ENCODE measurements around the gene PRKN. TPM values are rescaled to one million over a fixed set of nuclear protein-coding genes. Genes with fewer than 3 reads are reported as not detected.

The PRKN gene
- total RNA-seq, 1 donor from 2014 or later, result 25.5 TPM

DNA sequence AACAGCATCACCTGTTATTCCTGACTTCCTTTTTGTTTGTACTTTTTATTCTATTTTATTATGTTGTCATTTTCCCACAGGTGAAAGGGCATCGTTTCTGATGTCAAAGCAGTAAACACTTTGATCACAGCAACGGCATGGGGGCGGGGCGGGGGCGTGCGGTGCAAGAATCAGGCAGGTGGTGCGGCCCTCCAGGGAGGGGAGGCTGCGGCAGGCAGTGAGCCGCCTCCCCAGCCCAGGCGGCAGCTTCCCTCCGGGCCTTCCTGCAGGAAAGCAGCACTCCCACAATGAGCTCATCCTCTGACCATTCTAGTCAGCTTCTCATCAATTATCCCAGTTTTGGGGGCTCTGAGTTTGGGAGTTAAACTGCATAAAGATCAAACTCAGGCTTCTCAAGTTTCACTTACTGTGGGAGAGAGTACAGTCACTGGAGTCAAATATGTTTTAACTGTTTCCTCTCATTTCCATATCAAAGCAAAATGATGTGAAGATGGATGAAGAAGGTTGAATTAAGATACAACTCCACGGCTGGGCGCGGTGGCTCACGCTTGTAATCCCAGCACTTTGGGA, 845.3 kb downstream of the PRKN start:
- H3K4me1 ChIP-seq, result no peaks in the 10 kb centered on the region
- DNase-seq, result no peak
- intact Hi-C loops (cut with micrococcal nuclease), result no loop called here

DNA sequence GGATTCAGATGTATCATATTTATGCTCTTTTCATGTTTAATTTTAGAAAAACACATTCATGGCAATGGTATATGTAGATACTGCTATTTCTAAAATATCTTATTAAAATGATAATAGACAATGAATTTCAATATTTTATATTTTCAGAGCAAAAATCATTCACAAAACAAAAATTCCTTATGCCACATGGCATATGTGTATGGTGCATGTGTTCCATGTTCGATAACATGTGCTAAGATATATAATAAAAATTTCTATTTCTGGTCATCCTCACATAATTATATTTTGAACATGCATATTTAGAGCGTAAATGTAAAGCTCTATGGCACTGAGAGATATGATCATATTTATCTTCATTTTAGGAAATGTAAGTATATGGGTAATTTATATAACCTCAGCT, 847.5 kb downstream of the PRKN start:
- Histone ChIP-seq H3K4me1 (no peaks in the 10 kb centered on the region), H3K4me3 (no peak overlapping the region), H3K36me3 (no peaks in the 10 kb centered on the region), H3K27me3 (ENCODE audit: low read depth) (no peaks in the 10 kb centered on the region), H3K9me3 (replicated peaks) (no peaks in the 10 kb centered on the region), H3K27ac (replicated peaks) (no peak overlapping the region)
- TF ChIP-seq, protein P1, sequence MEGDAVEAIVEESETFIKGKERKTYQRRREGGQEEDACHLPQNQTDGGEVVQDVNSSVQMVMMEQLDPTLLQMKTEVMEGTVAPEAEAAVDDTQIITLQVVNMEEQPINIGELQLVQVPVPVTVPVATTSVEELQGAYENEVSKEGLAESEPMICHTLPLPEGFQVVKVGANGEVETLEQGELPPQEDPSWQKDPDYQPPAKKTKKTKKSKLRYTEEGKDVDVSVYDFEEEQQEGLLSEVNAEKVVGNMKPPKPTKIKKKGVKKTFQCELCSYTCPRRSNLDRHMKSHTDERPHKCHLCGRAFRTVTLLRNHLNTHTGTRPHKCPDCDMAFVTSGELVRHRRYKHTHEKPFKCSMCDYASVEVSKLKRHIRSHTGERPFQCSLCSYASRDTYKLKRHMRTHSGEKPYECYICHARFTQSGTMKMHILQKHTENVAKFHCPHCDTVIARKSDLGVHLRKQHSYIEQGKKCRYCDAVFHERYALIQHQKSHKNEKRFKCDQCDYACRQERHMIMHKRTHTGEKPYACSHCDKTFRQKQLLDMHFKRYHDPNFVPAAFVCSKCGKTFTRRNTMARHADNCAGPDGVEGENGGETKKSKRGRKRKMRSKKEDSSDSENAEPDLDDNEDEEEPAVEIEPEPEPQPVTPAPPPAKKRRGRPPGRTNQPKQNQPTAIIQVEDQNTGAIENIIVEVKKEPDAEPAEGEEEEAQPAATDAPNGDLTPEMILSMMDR (IDR thresholded peaks at IDR 0.05; ENCODE audit: borderline replicate concordance), result no peak
- DNase-seq, result no peak
- intact Hi-C loops (cut with micrococcal nuclease), result no loop called here

More for the DNA sequence above, 845.3 kb downstream of the PRKN start:
- Histone ChIP-seq H3K9me3 (replicated peaks) (no peaks in the 10 kb centered on the region), H3K36me3 (no peaks in the 10 kb centered on the region), H3K27me3 (ENCODE audit: low read depth) (no peaks in the 10 kb centered on the region), H3K4me3 (no peak overlapping the region), H3K27ac (replicated peaks) (no peak overlapping the region)
- TF ChIP-seq, protein P1 (IDR thresholded peaks at IDR 0.05; ENCODE audit: borderline replicate concordance), result no peak

DNA sequence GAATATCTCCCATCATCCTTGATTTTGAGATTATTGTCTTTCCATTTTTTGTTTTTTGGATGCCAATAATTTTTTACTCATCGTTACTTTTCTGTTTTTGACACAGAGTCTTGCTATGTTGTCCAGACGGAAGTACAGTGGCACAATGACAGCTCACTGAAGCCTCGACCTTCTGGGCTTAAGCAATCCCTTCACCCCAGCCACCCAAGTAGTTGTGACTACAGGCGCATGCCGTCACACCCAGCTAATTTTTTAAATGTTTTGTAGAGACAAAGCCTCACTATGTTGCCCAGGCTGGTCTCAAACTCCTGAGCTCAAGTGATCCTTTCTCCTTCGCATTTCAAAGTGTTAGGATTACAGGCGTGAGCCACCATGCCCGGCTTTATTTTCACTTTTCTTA, 851.3 kb downstream of the PRKN start:
- Histone ChIP-seq H3K9me3 (replicated peaks) (peaks cover 11% of the 10 kb centered on the region), H3K4me1 (no peaks in the 10 kb centered on the region), H3K27ac (replicated peaks) (no peak overlapping the region), H3K27me3 (ENCODE audit: low read depth) (no peaks in the 10 kb centered on the region), H3K36me3 (no peaks in the 10 kb centered on the region), H3K4me3 (no peak overlapping the region)
- no peak for DNase-seq
- TF ChIP-seq, protein P1 (IDR thresholded peaks at IDR 0.05; ENCODE audit: borderline replicate concordance), result no peak
- intact Hi-C loops (cut with micrococcal nuclease), result no loop called here

GRCh38 chr6:161870236-161870901, 857.2 kb downstream of the PRKN start:
- Histone ChIP-seq H3K4me1 (no peaks in the 10 kb centered on the region), H3K27me3 (ENCODE audit: low read depth) (no peaks in the 10 kb centered on the region), H3K36me3 (no peaks in the 10 kb centered on the region), H3K9me3 (replicated peaks) (peaks cover 12% of the 10 kb centered on the region), H3K27ac (replicated peaks) (no peak overlapping the region), H3K4me3 (no peak overlapping the region)
- TF ChIP-seq, protein P1 (IDR thresholded peaks at IDR 0.05; ENCODE audit: borderline replicate concordance), result no peak
- DNase-seq, result no peak
- intact Hi-C loops (cut with micrococcal nuclease), result no loop called here

DNA sequence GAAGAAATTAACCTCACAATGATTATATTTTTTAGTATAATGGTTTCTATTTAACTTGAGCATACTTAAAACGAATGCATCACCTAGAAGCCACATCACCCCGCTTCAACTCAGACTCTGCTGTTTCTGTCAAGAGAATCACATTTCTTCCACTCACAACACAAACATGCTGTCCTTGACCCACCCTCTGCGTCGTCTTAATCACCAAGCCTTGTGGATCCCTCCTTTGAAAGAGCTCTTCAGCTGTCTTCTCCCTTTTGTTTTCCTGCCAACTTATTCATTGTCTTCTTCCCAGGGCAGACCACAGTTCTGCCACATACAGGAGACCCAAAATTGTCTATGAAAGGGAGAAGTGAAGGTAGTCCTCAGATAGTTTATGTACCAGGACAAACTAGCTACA, 858.1 kb downstream of the PRKN start:
- no peak for DNase-seq
- Histone ChIP-seq H3K27ac (replicated peaks) (no peak overlapping the region), H3K4me3 (no peak overlapping the region), H3K36me3 (no peaks in the 10 kb centered on the region), H3K4me1 (no peaks in the 10 kb centered on the region), H3K9me3 (replicated peaks) (peaks cover 12% of the 10 kb centered on the region), H3K27me3 (ENCODE audit: low read depth) (no peaks in the 10 kb centered on the region)
- TF ChIP-seq, protein P1 (IDR thresholded peaks at IDR 0.05; ENCODE audit: borderline replicate concordance), result no peak
- intact Hi-C loops (cut with micrococcal nuclease), result no loop called here
